ENCODE measurements around the gene WDFY1.

The WDFY1 gene, protein sequence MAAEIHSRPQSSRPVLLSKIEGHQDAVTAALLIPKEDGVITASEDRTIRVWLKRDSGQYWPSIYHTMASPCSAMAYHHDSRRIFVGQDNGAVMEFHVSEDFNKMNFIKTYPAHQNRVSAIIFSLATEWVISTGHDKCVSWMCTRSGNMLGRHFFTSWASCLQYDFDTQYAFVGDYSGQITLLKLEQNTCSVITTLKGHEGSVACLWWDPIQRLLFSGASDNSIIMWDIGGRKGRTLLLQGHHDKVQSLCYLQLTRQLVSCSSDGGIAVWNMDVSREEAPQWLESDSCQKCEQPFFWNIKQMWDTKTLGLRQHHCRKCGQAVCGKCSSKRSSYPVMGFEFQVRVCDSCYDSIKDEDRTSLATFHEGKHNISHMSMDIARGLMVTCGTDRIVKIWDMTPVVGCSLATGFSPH

GRCh38 chr2:223944703-223945531, at the start of gene WDFY1:
Gene WDFY1 (minus strand): TSS chr2:223945335. CDS start chr2:223945284, 51 bp downstream.
- DNase-seq, result peak; percentile 39 to 69

DNA sequence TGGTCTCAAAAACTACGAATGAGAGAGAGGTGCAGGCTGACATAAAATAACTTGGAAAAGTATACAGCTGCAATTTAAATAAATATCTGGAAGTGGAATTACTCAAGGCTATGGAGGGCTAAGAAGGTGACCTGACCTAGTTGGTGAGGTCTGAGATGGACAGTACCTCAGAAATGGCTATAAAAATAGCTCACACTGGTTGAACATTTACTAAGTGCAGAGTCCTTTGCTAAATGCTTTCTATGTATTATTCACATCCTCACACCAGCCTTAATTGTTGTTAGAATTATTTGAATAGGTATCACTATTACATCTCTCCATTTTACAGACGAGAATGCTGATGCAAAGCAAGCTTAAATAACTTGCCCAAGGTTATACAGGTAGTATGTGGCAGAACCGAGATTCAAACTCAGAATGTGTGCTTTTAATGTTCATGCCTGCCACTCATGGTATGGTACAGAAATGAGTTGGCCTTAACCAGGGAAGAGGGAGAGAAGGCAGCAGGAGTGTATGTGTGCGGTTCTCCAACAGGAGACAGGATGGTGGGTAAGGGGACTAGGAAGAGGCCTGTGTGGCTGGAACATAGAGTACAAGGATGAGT, 49.5 kb upstream of the WDFY1 start:
- no peak for DNase-seq

DNA sequence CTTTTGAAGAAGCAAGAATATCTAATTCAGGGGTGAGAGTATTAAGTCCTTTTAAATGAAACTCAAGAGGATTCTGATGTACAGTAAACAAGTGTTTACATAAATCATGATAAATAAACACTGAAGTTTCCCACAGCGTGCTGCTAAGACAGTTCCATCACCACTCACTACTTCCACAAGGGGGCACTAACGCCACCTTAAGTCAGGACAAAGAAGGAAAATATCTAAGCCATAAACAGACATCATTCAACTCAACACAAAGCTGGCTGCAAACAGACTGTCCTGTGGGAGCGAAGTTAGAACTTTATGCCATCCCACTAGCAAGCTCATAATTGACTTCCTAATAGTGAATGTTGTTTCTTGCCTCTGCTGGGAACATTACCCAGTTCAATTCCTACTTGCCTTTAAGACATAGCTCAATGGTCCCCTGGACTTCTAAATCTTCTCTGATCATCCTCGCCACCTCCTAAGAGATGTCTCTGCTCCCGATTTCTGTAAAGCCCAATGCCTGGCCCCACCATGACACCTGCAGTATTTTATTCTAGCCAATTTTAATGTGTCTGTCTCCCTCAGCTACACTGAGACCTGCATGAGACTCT, 48.6 kb upstream of the WDFY1 start:
- peak; percentile 39 to 58 for DNase-seq

DNA sequence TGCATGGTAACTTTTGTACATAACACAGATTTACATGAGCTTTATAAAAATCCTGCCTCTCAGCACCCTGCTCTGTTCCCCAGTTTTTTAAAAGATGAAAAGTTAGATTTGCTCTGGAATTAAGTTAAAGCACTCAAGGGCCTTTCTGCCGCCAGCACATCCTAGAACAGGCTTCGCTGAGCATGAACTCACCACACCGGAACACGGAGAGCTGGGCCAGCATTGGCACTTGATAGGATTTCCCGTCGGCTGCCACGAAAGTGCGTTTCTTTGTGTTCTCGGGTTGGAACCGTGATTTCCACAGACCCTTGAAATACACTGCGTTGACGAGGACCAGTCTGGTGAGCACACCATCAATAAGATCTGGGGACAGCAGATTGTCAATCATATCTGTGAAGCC, 46.5 kb upstream of the WDFY1 start:
- no peak for DNase-seq

DNA sequence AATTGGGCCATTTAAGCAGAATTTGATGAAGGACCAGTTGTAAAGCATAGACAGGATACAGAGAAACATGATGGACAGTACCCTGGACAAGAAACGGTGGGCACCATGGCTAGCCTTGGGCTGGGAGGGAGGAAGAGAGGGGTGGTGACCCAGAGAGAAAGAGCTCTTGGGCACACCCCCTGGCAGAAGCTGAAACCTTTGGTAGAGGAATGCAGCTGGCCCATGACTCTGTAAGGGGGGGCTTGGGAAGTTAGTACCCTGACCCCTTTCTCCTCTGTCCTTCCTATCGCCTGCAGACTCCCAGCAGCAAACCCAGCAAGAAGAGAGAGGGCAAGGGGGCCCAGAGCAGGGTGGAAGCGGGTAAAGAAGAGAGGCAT, 44.7 kb upstream of the WDFY1 start:
- no peak for DNase-seq

- DNase-seq, result no peak
These were observed 44.2 kb upstream of the WDFY1 start for GRCh38 chr2:223989206-223989855.

DNA sequence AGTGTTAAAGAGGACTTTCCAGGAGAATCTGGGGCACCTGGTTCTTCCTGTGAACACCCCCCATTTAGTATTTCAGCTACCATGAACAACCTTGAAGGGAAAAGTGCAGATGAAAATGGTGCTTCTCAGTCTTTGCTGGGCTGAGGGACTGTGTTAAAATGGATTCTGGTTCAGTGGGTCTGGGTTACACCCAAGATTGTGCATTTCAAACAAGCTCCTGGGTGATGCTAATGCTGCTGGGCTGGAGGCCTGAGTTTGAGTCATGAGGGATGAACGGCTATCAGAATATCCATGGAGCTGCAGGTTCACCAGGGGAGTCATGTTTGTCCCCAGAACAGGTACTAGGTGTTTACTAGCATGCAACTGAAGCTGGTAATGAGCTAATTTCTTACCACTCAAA, 36.1 kb upstream of the WDFY1 start:
- DNase-seq, result no peak

DNA sequence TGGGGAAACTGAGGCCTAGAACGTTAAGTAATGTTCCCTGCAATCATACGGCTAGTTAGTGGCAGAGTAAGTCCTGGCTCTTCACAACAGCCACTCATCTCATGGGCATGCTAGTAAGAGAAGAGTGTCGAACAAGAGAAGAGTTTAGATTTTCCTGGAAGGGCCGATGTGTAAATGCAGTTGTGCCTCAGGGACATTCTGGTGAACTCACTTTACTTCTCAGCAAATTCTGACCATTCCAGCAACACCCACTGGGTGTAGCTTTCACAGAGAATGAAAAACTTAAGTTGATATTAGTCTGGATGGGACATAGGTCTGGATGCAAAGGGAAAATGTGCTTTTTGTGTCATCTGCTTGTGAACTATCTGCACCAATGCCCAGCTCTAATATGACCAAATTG, 35.7 kb upstream of the WDFY1 start:
- no peak for DNase-seq

DNA sequence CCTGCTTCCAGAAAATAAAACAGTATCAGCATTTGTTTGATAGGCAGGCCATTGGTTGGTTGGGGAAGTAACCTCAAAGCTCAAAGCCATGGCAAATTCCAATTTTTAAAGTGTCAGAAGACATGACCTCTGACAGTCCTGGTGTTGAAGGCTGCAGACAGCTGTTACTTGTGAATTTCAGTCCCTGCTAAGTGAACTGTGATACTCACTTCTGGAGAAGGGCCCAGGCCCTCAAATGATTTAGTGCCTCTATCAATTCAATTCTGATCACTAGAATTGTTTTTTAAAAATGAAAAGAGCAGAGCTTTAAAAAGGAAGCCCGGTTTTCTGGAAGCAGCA, 35.2 kb upstream of the WDFY1 start:
- no peak for DNase-seq

DNA sequence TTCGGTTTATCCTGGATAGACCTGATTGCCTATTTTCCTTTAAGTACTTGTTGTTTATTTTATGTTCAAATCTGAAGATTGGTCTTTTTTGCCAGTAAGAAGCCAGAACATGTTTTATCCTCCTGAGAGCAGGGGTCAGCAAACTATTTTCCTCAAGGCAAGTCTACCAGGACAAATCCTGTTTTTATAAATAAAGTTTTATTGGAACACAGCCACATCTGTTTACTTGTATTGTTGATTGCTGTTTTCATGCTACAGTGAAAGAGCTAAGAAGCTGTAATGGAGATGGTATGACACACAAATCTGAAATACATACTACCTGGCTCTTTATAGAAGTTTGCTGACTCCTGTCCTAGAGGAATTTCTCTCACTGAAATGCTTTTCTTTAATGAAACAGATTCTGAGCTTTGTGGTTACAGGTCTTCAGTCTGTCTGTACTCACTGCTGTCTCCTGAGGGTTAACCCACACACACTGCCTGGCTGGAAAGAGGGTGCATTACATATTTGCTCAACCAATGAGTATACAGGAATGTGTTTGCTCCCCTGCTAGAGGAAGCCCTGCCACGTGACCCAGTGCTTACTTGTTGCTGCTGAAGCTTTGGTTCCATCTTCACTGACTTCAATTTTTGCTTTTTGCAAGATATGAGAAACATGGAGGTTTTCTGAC, 34.7 kb upstream of the WDFY1 start:
- DNase-seq, result no peak

DNA sequence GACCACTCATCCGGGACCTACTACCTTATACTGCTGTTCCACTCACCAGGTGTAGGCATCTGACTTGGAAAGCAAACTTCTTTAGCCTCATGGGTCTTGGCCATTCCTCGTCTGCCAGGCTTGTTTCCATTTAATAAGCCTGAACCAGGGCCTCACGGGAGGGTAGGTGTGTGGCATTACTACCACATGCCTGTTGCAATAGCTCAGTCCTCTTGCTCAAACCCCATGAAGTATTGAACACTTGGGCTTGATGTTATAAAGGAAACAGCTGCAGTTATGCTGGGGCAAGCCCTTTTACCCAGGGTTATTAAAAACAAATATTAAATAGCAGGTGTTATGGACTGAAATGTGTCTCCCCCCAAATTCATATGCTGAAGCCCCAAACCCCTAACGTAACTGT, 33.3 kb upstream of the WDFY1 start:
- no peak for DNase-seq

GRCh38 chr2:223976635-223977226, 31.6 kb upstream of the WDFY1 start:
- DNase-seq, result no peak

DNA sequence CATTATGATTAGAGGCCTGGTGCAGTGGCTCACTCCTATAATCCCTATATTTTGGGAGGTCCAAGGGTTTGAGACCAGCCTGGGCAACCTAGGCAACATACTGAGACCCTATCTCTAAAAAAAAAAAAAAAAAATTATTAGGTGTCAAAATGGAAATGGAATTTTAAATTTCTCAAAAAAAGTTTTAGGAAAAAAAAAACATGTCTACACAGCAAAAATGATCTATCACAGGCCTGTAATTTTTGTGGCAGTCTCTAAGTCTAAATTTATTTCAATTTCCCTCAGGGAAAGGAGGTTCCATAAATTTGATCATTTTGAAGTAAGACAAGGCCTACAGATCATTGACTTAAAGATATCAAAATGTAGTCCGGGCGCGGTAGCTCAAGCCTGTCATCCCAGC, 28.5 kb upstream of the WDFY1 start:
- no peak for DNase-seq

DNA sequence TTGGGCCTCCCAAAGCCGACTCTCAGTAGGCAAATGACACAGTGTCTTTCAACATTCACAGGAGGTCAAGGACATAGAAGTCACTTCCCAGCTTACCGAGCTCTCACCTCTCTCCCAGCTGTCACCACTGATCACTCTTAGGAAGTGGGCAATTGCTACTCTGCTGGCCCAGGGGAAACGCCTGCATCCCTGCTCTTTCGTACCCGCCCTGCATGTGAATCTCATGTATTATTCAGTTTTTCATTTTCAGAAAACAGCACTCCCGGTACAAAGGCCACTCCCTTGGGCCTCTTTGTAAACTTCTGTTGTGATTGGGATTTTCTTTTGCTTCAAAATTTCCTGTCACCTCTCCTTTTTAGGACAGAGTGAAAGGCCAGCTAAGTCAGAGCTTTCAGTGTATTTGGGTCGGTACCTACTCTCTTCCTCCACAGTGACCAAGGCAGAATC, 27.5 kb upstream of the WDFY1 start:
- DNase-seq, result no peak

DNA sequence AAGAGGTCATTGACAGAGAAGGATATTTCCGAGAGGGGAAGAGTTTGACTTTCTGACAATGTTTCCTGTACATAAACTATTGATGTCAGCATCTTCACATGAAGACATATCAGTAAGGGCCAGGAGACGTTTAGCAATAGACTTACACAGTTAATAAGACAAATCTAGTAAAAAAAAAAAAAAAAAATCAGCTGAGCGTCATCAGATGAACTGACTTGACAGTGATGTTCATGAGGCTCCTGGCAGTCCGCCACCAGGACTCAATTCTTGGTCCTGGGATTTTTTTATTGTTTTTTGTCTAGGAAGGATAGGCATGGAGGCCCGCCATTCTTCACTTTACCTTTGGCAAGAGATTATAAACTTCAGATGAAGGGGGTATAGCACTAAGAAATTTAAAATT, 26.6 kb upstream of the WDFY1 start:
- no peak for DNase-seq

- peak; percentile 47 to 50 for DNase-seq
These were observed 25.4 kb upstream of the WDFY1 start for GRCh38 chr2:223970343-223971128.

GRCh38 chr2:223969856-223970255, 24.7 kb upstream of the WDFY1 start:
- no peak for DNase-seq

- DNase-seq, result no peak
These were observed 24.2 kb upstream of the WDFY1 start for GRCh38 chr2:223969315-223969714.

DNA sequence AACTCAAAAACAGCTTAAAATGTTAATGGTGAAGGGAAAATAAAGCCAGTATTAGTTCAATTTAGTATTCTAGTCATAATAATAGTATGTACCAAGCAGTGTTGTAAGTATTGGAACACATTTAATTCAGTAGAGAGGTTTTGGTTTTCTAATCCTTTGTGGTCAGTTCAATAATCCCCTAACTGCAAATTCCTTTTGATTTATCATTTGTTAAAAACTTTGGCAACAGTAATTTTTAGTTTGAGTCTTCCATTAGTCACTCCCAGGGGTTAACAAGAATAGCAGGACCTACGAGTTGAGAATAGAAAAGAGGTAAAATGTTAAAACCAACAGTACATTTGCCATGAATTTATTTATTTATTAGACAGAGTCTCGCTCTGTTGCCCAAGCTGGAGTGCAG, 22.8 kb upstream of the WDFY1 start:
- DNase-seq, result no peak

DNA sequence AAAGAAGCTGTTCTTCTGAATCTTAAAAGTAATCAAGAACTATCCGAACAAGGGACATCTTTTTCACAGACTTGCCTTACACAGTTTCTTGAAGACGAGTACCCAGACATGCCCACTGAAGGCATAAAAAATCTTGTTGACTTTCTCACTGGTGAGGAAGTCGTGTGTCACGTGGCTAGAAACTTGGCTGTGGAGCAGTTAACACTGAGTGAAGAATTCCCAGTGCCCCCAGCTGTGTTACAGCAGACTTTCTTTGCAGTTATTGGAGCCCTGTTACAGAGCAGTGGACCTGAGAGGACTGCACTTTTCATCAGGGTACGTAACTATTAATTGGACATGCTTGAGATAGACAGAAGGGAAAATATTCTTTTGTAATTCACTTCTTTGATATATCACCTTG, 14.6 kb upstream of the WDFY1 start:
- DNase-seq, result no peak

Data from Kasumi-1 (cell line).